Glutamatergic neuron (in vitro differentiated cells): ENCODE results near the gene SMNDC1. TPM values are rescaled to one million over a fixed set of nuclear protein-coding genes. Genes with fewer than 3 reads are reported as not detected.

ENCODE experiments used
- DNase-seq: peaks from one replicate; pipeline ENCODE4 v3.0.0; 2022
- H3K27ac Mint-ChIP-seq: one replicate; pipeline ENCODE4 v1.8.0; 2020; ENCODE audit warnings: mild to moderate bottlenecking, mixed read lengths, inconsistent platforms; ENCODE audit not compliant: unreplicated experiment
- H3K27me3 Mint-ChIP-seq: one replicate; pipeline ENCODE4 v1.8.0; 2020; ENCODE audit warnings: mild to moderate bottlenecking, moderate library complexity, mixed read lengths, inconsistent platforms; ENCODE audit not compliant: unreplicated experiment
- H3K36me3 Mint-ChIP-seq: one replicate; pipeline ENCODE4 v1.8.0; 2020; ENCODE audit warnings: mild to moderate bottlenecking, mixed read lengths, inconsistent platforms; ENCODE audit not compliant: unreplicated experiment
- H3K4me1 Mint-ChIP-seq: one replicate; pipeline ENCODE4 v1.8.0; 2020; ENCODE audit warnings: mild to moderate bottlenecking, low read depth, mixed read lengths, inconsistent platforms; ENCODE audit not compliant: unreplicated experiment
- H3K4me3 Mint-ChIP-seq: one replicate; pipeline ENCODE4 v1.8.0; 2020; ENCODE audit warnings: mild to moderate bottlenecking, mixed read lengths, inconsistent platforms; ENCODE audit not compliant: unreplicated experiment
- H3K9me3 Mint-ChIP-seq: one replicate; pipeline ENCODE4 v1.8.0; 2020; ENCODE audit warnings: mild to moderate bottlenecking, moderate library complexity, mixed read lengths, inconsistent platforms; ENCODE audit not compliant: unreplicated experiment
- total RNA-seq: library from RNA; stranded (reverse); fragmentation: NEBNext Ultra II Directional; extraction: Animal tissue kit (Norgen Biotek cat#: 25700); gene quantifications from one replicate; pipeline ENCODE4 v1.2.1, GENCODE V29; 2021; ENCODE audit not compliant: unreplicated experiment
- TF ChIP-seq, protein P1 (sequence below): fragments of 200-600 bp; sonication (generic); IDR thresholded peaks from one replicate; pipeline ENCODE4 v1.5.0; 2021; ENCODE audit not compliant: partially characterized antibody, unreplicated experiment

The SMNDC1 gene
- total RNA-seq, 1 donor from 2014 or later: 37.1 TPM

DNA sequence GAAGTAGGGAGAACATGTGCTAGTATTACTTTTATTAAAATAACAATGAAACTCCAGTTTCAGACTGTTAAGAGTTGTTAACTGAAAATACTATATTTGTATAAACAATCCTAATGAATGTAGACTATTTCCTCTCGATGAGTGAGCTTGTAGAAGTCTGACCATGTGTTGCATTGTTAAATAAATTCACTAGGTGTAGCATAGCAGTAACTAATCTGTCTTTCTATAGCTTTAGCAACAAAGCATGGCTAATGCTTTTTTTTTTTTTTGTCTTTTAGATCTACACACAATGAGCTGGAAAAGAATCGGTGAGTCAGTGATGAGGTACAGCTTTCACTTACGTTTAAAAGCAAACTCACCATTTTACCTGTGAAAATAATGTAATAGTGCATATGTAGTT is 60.2 kb downstream of the SMNDC1 start:
- Mint-ChIP-seq H3K4me3 (no peak overlapping the region), H3K9me3 (peaks cover 2% of the 10 kb centered on the region), H3K27me3 (no peaks in the 10 kb centered on the region), H3K4me1 (no peaks in the 10 kb centered on the region), H3K36me3 (no peaks in the 10 kb centered on the region), H3K27ac (no peak overlapping the region)
- no peak for DNase-seq
- TF ChIP-seq, protein P1, sequence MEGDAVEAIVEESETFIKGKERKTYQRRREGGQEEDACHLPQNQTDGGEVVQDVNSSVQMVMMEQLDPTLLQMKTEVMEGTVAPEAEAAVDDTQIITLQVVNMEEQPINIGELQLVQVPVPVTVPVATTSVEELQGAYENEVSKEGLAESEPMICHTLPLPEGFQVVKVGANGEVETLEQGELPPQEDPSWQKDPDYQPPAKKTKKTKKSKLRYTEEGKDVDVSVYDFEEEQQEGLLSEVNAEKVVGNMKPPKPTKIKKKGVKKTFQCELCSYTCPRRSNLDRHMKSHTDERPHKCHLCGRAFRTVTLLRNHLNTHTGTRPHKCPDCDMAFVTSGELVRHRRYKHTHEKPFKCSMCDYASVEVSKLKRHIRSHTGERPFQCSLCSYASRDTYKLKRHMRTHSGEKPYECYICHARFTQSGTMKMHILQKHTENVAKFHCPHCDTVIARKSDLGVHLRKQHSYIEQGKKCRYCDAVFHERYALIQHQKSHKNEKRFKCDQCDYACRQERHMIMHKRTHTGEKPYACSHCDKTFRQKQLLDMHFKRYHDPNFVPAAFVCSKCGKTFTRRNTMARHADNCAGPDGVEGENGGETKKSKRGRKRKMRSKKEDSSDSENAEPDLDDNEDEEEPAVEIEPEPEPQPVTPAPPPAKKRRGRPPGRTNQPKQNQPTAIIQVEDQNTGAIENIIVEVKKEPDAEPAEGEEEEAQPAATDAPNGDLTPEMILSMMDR: no peak

DNA sequence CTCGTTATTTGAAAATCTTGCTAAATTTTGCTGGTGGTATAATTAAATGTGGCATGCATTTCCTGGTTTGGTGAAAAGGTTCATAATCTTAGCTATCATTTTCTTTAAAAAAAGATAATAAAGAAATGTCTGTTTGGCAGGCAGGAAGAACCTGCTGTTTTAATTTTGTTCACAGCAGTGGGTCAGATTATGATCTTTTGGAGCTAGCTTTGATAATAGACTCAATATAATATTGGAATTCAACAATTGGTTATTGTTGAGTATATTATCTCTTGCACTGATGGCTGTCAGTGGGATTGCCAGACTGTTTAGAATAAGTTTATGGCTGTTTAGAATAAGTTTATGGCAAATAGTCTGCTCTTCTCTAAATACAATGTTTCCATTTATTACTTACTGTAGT is 62.2 kb downstream of the SMNDC1 start:
- no peak overlapping the region for H3K4me3 Mint-ChIP-seq
- peaks cover 2% of the 10 kb centered on the region for H3K9me3 Mint-ChIP-seq
- no peaks in the 10 kb centered on the region for H3K36me3 Mint-ChIP-seq
- H3K27ac Mint-ChIP-seq: no peak overlapping the region
- TF ChIP-seq, protein P1: no peak
- H3K27me3 Mint-ChIP-seq: no peaks in the 10 kb centered on the region
- no peak for DNase-seq
- no peaks in the 10 kb centered on the region for H3K4me1 Mint-ChIP-seq

DNA sequence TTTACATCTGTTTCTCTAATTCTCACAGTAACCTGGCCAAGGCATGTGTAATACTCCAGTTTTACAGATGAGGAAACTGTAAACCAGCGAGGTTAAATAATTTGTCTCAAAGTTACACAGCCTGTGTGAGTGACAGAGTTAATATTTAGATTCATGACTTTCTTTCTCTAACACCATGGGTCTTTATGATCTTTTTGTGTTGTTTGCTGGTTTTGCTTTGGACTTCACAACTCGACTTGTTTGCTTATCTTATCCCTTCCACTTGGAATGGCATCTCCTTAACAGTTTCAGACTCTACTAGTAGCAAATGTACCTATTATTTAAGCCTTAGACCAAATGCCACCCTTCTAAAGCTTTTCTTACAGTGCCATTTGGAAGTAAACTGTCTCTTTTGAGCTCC is 62.9 kb downstream of the SMNDC1 start:
- no peaks in the 10 kb centered on the region for H3K4me1 Mint-ChIP-seq
- H3K4me3 Mint-ChIP-seq: no peak overlapping the region
- H3K36me3 Mint-ChIP-seq: no peaks in the 10 kb centered on the region
- H3K9me3 Mint-ChIP-seq: peaks cover 2% of the 10 kb centered on the region
- TF ChIP-seq, protein P1: no peak
- DNase-seq: no peak
- no peaks in the 10 kb centered on the region for H3K27me3 Mint-ChIP-seq
- H3K27ac Mint-ChIP-seq: no peak overlapping the region

DNA sequence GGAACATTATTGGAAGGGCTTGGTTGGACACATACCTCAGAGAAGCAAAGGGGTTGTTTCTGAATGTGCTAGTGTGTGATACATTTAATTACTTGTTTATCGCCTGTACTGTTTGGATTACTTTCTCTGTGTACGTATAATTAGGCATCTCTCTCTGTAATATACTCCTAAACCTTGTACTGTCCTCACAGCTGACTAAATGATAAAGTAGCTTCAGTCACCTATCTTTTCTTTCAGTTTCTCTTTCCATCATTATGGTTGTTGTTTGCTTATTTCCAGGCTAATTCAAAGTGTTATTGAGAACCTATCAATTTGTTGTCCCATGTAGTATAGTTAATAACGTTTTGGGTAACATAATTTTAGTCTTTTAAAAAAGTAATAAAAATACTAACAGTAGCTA is 63.3 kb downstream of the SMNDC1 start:
- TF ChIP-seq, protein P1: no peak
- DNase-seq: no peak
- Mint-ChIP-seq H3K27ac (no peak overlapping the region), H3K27me3 (no peaks in the 10 kb centered on the region), H3K4me3 (no peak overlapping the region), H3K4me1 (no peaks in the 10 kb centered on the region), H3K9me3 (peaks cover 2% of the 10 kb centered on the region), H3K36me3 (no peaks in the 10 kb centered on the region)

Other genes starting within 250 kb of the SMNDC1 start
- 48.1 TPM for gene MXI1, start 97.3 kb downstream of the SMNDC1 start, total RNA-seq
- 2.4 TPM for gene DUSP5, start 193.0 kb upstream of the SMNDC1 start, total RNA-seq